IPS-20b (cell line): ENCODE results near the gene UBIAD1.
A peak's percentile ranks its signal among the peaks of the same experiment; 100 is the strongest.
"Not testable (repeated sequence)": the region's sequence is repeated elsewhere in the genome, so short reads cannot be mapped to it uniquely, and the experiment has no call there.

ENCODE experiments used
- H3K27ac ChIP-seq: one replicate; pipeline ENCODE4 v1.5.1; 2013; ENCODE audit warnings: low read length
- H3K27me3 ChIP-seq: 2 replicates; pipeline ENCODE4 v1.6.1; 2013; ENCODE audit warnings: mild to moderate bottlenecking, low read length, inconsistent platforms; ENCODE audit not compliant: insufficient read depth
- H3K36me3 ChIP-seq: 2 replicates; pipeline ENCODE4 v1.6.1; 2013; ENCODE audit warnings: low read depth, mild to moderate bottlenecking, inconsistent platforms, low read length, moderate library complexity; ENCODE audit not compliant: insufficient read depth
- H3K4me1 ChIP-seq: 2 replicates; pipeline ENCODE4 v1.6.1; 2013; ENCODE audit warnings: mild to moderate bottlenecking, control low read depth, inconsistent platforms, low read length, moderate library complexity; ENCODE audit not compliant: insufficient read depth
- H3K4me3 ChIP-seq: 2 replicates; pipeline ENCODE4 v1.5.1; 2013; ENCODE audit warnings: mild to moderate bottlenecking, low read length, inconsistent platforms
- H3K9ac ChIP-seq: 2 replicates; pipeline ENCODE4 v1.6.1; 2013; ENCODE audit warnings: low read depth, mild to moderate bottlenecking, inconsistent platforms, low read length, moderate library complexity
- H3K9me3 ChIP-seq: 2 replicates; pipeline ENCODE4 v1.6.1; 2013; ENCODE audit warnings: mild to moderate bottlenecking, low read depth, low read length, inconsistent platforms; ENCODE audit not compliant: insufficient read depth

Gene UBIAD1

GRCh38 chr1:11253226-11253625 lies 19.8 kb upstream of the UBIAD1 start:
- no peaks in the 10 kb centered on the region for H3K4me1 ChIP-seq
- no peak overlapping the region for H3K4me3 ChIP-seq
- no peaks in the 10 kb centered on the region; the same call in none of the 2 replicates for H3K9me3 ChIP-seq
- H3K9ac ChIP-seq = no peak overlapping the region
- H3K36me3 ChIP-seq = peaks cover 79% of the 10 kb centered on the region
- H3K27ac ChIP-seq = no peak overlapping the region
- H3K27me3 ChIP-seq = no peaks in the 10 kb centered on the region

GRCh38 chr1:11256299-11256698 lies 16.7 kb upstream of the UBIAD1 start:
- no peak overlapping the region for H3K4me3 ChIP-seq
- no peak overlapping the region for H3K9ac ChIP-seq
- H3K36me3 ChIP-seq = peaks cover 85% of the 10 kb centered on the region
- H3K27ac ChIP-seq = no peak overlapping the region
- no peaks in the 10 kb centered on the region; the same call in 1 of the 2 replicates for H3K4me1 ChIP-seq
- H3K27me3 ChIP-seq = no peaks in the 10 kb centered on the region
- no peaks in the 10 kb centered on the region; the same call in 1 of the 2 replicates for H3K9me3 ChIP-seq

DNA sequence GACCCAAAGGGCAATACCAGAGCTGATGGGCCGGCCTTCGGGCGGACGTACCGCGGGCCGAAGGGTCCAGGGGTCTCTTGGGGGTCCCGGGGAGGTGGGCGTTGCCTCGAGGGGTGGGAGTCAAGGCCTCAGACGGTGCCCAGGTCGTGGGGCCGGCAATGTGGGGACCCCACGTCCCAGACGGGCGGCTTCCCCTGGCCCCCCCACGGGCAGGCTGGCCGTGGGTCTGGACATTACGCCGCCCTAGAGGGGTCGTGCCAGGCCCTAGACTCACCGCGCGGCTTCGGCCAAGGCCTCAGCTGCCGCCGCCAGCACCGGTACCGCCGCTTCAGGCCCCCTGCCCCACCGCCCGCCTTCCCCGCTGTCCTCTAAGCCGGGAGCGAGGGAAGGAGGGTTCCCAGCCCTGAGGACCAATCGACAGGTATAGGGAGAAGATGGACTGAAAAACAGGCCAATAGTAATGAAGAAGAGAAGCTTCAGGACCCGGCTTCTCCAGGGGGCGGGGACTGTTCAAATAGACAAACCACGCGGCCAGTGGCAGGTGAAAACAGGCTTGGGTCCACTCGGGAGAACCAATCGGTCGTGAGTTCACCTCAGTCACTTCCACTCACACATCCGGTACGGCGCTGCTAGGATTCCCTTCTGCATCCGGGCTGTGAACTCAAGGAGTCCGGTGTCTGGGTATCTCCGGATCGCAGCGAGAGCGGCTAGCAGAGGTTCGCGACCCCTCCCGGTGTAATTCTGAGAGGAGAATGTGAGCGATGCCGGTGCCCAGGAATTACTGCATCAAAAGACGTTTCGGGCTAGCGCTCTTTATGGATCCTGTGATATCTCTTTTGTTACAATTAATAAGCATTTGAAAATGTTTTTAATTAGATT lies 10.6 kb upstream of the UBIAD1 start, which contains the start of gene MTOR:
Gene MTOR (minus strand): TSS at position 381 of the 879 bp plus-strand sequence. CDS start 3,142 bp downstream, outside the sequence.
- Histone ChIP-seq H3K4me3 (peak within 1 kb of the TSS; percentile 98), H3K36me3 (peaks cover 25% of the 10 kb centered on the region), H3K27me3 (no peaks in the 10 kb centered on the region), H3K27ac (no peak within 1 kb of the TSS), H3K4me1 (no peaks in the 10 kb centered on the region; the same call in 1 of the 2 replicates), H3K9me3 (no peaks in the 10 kb centered on the region), H3K9ac (peak within 1 kb of the TSS; percentile 95)

- H3K4me1 ChIP-seq = no peaks in the 10 kb centered on the region; the same call in 1 of the 2 replicates
- H3K36me3 ChIP-seq = no peaks in the 10 kb centered on the region
- no peak overlapping the region for H3K4me3 ChIP-seq
These were observed 6.5 kb upstream of the UBIAD1 start for GRCh38 chr1:11266268-11267074.

DNA sequence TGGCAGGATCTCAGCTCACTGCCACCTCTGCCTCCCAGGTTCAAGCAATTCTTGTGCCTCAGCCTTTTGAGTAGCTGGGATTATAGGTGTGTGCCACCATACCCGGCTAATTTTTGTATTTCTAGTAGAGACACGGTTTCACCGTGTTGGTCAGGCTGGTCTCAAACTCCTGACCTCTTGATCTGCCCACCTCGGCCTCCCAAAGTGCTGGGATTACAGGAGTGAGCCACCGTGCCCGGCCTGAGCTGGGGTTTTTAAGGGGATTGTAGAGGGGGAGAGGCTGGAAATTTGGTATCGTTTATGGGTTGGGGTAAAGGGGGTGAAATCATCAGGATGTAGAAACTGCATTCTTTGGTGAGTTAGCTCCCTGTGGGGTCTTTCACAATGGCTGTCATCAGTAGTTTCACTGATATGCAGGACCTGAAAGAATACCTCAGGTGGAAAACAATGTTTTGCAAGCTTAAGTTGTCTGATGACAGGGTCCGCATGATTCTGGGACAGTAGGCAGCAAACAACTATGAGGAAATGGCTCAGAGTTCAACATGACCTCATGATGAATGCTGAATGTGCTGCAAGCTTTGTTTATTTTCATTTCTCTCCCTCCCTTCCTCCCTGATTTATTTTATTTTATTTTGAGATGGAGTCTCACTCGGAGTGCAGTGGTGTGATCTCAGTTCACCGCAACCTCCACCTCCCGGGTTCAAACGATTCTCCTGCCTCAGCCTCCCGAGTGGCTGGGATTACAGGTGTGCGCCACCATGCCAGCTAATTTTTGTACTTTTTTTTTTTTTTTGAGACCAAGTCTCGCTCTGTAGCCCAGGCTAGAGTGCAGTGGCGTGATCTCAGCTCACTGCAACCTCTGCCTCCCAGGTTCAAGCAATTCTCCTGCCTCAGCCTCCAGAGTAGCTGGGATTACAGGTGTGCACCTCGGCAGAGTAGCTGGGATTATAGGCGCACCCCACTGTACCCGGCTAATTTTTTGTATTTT lies 5.4 kb upstream of the UBIAD1 start:
- not testable (repeated sequence) for H3K27ac ChIP-seq, H3K36me3 ChIP-seq, H3K9me3 ChIP-seq, H3K27me3 ChIP-seq, H3K4me1 ChIP-seq, H3K4me3 ChIP-seq, H3K9ac ChIP-seq

More at GRCh38 chr1:11266268-11267074, 6.5 kb upstream of the UBIAD1 start:
- Histone ChIP-seq H3K9ac (no peak overlapping the region), H3K27ac (no peak overlapping the region), H3K9me3 (no peaks in the 10 kb centered on the region), H3K27me3 (no peaks in the 10 kb centered on the region)

- H3K4me1 ChIP-seq = peaks cover 4% of the 10 kb centered on the region; the same call in 1 of the 2 replicates
- H3K27me3 ChIP-seq = no peaks in the 10 kb centered on the region
- H3K9me3 ChIP-seq = no peaks in the 10 kb centered on the region
- H3K27ac ChIP-seq = peak overlapping the region; percentile 84
- peaks cover 12% of the 10 kb centered on the region; the same call in 1 of the 2 replicates for H3K36me3 ChIP-seq
- H3K4me3 ChIP-seq = peak overlapping the region; percentile 57; the same call in 1 of the 2 replicates
- H3K9ac ChIP-seq = peak overlapping the region; percentile 54; the same call in 1 of the 2 replicates
These were observed 510 bp upstream of the UBIAD1 start for GRCh38 chr1:11272544-11272831.

GRCh38 chr1:11273595-11274234 lies 717 bp downstream of the UBIAD1 start:
- Histone ChIP-seq H3K36me3 (peaks cover 22% of the 10 kb centered on the region; the same call in 1 of the 2 replicates), H3K4me1 (peaks cover 4% of the 10 kb centered on the region; the same call in 1 of the 2 replicates), H3K9me3 (no peaks in the 10 kb centered on the region), H3K9ac (peak overlapping the region; percentile 89), H3K27ac (peak overlapping the region; percentile 61), H3K4me3 (peak overlapping the region; percentile 91), H3K27me3 (no peaks in the 10 kb centered on the region)

GRCh38 chr1:11279152-11279551 lies 6.2 kb downstream of the UBIAD1 start:
- Histone ChIP-seq H3K9me3 (no peaks in the 10 kb centered on the region), H3K27ac (no peak overlapping the region), H3K9ac (no peak overlapping the region), H3K4me3 (no peak overlapping the region), H3K27me3 (no peaks in the 10 kb centered on the region), H3K4me1 (no peaks in the 10 kb centered on the region; the same call in 1 of the 2 replicates), H3K36me3 (peaks cover 48% of the 10 kb centered on the region)

DNA sequence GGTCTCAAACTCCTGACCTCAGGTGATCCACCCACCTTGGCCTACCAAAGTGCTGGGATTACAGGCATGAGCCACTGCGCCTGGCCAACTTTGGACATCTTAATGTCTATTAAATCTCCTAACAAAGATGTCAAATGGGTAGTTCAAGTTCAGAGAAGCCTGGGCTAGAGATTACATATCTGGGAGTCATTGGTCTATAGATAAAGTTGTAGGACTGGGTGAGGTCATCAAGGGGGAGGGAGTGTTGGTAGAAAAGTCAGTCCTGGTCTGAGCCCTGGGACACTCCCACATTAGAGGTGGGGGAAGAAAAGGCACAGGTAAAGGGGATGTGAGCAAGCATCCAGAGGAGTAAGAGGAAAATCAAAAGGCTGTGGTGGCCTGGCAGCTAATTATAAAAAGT lies 6.6 kb downstream of the UBIAD1 start:
- Histone ChIP-seq H3K27ac (no peak overlapping the region), H3K27me3 (no peaks in the 10 kb centered on the region), H3K4me3 (no peak overlapping the region), H3K4me1 (peaks cover under 1% of the 10 kb centered on the region; the same call in 1 of the 2 replicates), H3K9ac (no peak overlapping the region), H3K36me3 (peaks cover 48% of the 10 kb centered on the region), H3K9me3 (no peaks in the 10 kb centered on the region)

DNA sequence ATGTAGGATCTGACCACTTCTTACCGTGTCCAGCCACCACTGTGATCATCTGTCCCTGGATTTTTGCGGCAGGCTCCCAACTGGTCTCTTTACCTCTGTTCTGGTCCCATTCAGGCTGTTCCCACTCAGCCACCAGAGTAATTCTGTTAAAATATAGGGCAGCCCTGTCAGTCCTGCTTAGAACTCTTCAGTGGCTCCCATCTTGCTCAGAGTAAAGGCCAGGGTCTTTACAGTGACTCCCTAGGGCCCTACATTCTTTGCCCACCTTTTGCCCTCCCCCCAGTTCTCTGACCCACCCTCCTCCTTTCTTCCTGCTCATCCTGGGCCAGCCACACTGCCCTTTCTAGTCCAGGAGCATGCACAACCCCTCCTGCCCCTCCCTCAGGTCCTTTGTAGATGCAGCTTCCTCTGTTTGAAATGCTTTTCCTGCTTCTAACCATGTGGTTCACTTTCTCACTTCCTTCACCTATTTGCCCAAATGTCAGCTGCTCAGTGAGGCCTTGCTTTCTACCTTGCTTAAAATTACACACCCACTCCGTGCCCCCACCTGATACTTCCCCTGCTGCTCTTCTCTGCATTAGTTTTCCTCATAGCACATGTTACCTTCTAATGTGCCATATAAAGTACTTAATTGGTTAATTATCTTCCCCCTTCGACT lies 7.8 kb downstream of the UBIAD1 start:
- Histone ChIP-seq H3K9me3 (no peaks in the 10 kb centered on the region), H3K27me3 (no peaks in the 10 kb centered on the region), H3K27ac (no peak overlapping the region), H3K4me3 (no peak overlapping the region), H3K9ac (no peak overlapping the region), H3K4me1 (peaks cover 11% of the 10 kb centered on the region), H3K36me3 (peaks cover 52% of the 10 kb centered on the region)
